K562 (cell line): Measurements from ENCODE around the gene ADAM10.

ENCODE experiments used
- ATF6 ChIP-seq: sonication (generic); formaldehyde crosslinking; IDR thresholded peaks from 2 replicates; pipeline ENCODE4 v1.4.0; 2020; ENCODE audit warnings: mild to moderate bottlenecking, missing genetic modification reagents
- CHD2 ChIP-seq: IDR thresholded peaks from 2 replicates; pipeline ENCODE4 v1.6.1; 2011; ENCODE audit warnings: low read depth, low read length

GRCh38 chr15:58611731-58612676 lies 137.5 kb downstream of the ADAM10 start:
- TF ChIP-seq ATF6 (CRISPR knock-in tag) (no peak), CHD2 (no peak)
